HG02623 (cell line): ENCODE measurements around the gene TPPP.
"Not testable (repeated sequence)": the region's sequence is repeated elsewhere in the genome, so short reads cannot be mapped to it uniquely, and the experiment has no call there.

Experiments
- ATAC-seq: cut with Tn5 transposase; IDR thresholded peaks from one replicate; pipeline ENCODE4 v1.9.1; 2021; ENCODE audit warnings: moderate library complexity; ENCODE audit not compliant: unreplicated experiment

Gene TPPP

GRCh38 chr5:693271-694041 lies at the start of gene TPPP:
Gene TPPP (minus strand): TSS chr5:693352. CDS start chr5:678060, 15,292 bp downstream.
- ATAC-seq: peak; percentile 67

DNA sequence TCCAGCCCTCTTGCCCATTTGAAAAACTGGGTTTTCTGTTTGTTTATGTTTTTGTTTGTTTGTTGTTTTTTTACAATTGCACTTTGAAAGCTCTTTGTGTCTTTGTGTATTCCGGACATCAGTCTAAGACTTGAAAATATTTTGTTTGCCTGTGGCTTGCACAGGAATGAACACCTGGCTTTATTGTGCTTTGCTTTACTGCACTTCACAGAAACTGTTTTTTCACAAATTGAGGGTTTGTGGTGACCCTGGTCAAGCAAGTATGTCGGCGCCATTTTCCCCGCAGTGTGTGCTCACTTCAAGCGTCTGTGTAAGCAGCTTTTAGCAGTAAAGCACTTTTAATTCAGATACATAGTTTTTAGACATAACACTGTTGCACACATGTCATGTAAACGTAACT lies 49.1 kb upstream of the TPPP start:
- not testable (repeated sequence) for ATAC-seq

GRCh38 chr5:734145-734544 lies 41.0 kb upstream of the TPPP start:
- ATAC-seq: not testable (repeated sequence)

DNA sequence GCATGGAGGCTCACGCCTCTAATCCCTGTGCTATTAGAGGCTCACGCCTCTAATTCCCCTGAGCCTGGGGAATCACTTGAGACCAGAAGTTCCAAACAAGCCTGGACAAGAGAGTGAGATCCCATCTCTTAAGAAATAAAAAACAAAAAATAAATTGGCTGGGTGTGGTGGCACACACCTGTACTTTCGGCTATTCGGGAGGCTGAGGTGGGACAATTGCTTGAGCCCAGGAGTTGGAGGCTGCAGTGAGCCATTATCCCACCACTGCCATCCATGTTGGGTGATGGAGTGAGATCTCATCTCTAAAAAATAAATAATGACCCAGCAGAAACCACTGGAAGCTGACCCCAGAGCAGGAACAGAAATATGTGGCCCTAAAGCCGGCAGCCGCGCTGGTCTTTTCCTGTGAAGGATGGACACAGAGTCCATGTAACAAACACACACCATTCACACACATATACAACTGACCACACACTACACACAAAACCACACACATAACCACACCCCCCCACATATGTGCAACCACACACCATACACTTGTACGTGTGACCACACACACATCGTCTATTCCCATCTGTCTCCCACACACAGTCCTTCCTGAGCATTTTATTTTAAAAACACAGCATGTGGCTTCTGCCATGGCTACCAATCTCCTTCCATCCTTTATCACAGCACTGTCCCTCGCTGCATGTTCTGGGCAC lies 39.8 kb upstream of the TPPP start:
- not testable (repeated sequence) for ATAC-seq

- ATAC-seq: not testable (repeated sequence)
These were observed 36.1 kb upstream of the TPPP start for GRCh38 chr5:729225-729624.

DNA sequence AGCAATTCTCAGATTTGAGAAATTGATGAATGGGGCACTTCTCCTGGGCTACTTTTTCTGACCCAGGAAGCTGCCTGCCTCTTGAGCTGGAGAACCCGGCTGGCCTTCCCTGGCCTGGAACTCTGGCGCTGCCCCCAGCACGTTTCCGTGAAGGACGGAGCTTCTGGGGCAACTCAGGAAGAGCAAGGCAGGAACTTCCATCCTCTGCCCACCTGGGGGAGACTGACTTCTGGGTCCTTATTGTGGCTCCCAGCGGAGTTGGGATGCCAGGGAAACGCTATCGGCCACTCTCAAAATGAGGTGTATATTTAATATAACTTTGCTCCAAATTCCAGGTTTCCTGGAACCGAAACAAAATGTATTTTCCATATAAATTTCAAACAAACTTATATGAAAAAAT lies 33.9 kb upstream of the TPPP start:
- ATAC-seq: not testable (repeated sequence)

GRCh38 chr5:723865-724264 lies 30.7 kb upstream of the TPPP start:
- not testable (repeated sequence) for ATAC-seq

GRCh38 chr5:723309-723708 lies 30.2 kb upstream of the TPPP start:
- not testable (repeated sequence) for ATAC-seq

- ATAC-seq: not testable (repeated sequence)
These were observed 26.2 kb upstream of the TPPP start for GRCh38 chr5:719379-719778.

DNA sequence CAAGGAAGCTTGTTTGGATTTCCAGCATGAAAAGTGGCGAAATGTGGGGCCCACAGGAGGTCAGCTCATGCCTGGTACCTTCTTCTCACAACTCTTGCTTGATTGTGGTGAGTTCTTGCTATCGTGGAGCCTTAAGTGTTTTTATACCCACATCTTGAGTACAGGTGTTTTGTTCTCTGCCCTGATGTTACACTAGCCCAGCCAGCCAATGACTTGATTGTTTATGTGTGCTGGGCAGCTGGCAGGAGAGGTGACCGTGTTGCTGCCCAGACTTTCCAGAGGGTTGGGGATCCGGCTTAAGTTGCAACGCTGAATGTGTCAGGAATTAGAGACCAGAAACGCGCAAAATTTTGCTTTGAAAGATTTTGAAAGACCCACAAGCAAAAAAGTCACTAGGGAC lies 24.0 kb upstream of the TPPP start:
- no peak for ATAC-seq

DNA sequence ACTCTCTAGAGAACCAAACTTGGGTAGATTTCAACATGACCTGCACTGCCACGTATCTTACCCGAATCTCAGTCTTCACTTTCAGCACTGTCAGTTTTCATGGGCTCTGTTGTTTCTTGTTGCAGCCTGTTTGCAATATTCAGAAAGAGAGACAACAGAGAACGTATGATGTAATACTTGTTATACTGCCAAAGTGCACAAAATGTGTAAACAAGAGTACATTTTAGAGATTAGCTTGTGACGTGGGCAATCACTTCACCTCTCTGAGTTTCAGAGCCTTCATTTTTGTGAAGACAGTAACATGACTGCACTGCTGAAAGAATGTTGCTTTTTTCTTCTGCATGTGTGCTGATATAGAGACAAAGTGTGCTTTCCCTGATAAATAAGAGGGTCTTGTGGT lies 23.6 kb upstream of the TPPP start:
- not testable (repeated sequence) for ATAC-seq

DNA sequence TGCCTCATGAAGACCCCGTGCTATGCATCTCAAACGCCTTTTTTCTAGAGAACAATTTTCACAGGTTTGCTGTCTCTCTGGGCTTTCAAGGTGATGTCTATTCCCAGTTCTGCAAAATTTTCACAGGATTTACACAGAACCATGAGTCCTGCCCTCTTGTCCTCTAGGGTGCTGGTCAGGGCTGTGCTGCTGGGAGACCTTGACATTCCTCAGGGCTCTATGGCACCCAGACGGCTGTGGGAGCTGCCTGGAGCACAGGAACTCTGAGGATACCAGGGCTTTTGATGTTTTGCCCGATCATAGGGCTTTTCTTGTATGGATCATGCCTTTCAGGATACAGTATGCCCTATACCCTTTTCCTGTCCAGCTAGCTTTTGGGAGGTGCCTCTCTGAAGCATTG lies 22.5 kb upstream of the TPPP start:
- ATAC-seq: not testable (repeated sequence)

- ATAC-seq: not testable (repeated sequence)
These were observed 21.3 kb upstream of the TPPP start for GRCh38 chr5:714215-715118.

DNA sequence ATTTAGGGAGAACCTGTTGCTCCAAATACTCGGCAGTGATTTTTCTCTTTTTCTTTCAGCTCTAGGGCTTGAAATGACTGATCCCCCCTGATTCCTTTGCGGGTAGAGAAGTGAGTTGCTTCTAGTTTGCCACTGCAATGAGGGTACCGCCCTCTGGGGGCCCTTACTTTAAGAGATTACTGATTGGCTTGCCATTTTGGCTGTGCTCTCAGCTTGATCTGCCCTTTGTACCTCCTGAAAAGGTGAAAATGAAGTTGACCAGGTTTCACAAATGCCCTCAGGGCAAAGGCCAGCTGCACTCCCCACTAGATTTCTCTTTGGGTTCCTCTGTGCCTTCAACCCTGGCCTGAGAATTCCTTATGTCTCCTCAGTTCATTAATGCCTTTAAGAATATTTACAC lies 20.5 kb upstream of the TPPP start:
- ATAC-seq: not testable (repeated sequence)

GRCh38 chr5:708848-709517 lies 15.8 kb upstream of the TPPP start:
- ATAC-seq: not testable (repeated sequence)

DNA sequence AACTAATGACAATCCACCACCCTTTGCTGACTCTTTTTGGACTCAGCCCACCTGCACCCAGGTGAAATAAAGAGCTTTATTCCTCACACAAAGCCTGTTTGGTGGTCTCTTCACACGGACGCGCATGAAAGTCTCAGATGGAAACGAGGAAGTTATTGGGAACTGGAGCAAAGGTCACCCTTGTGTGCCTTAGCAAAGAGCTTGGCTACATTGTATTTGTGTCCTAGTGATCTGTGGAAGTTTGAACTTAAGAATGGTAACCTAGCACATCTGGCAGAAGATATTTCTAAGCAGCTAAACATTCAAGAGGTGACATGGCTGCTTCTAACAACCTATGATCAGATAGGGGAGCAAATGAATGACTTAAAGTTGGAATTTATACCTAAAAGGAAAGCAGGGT lies 15.2 kb upstream of the TPPP start:
- ATAC-seq: not testable (repeated sequence)

GRCh38 chr5:706127-706526 lies 13.0 kb upstream of the TPPP start:
- ATAC-seq: not testable (repeated sequence)

DNA sequence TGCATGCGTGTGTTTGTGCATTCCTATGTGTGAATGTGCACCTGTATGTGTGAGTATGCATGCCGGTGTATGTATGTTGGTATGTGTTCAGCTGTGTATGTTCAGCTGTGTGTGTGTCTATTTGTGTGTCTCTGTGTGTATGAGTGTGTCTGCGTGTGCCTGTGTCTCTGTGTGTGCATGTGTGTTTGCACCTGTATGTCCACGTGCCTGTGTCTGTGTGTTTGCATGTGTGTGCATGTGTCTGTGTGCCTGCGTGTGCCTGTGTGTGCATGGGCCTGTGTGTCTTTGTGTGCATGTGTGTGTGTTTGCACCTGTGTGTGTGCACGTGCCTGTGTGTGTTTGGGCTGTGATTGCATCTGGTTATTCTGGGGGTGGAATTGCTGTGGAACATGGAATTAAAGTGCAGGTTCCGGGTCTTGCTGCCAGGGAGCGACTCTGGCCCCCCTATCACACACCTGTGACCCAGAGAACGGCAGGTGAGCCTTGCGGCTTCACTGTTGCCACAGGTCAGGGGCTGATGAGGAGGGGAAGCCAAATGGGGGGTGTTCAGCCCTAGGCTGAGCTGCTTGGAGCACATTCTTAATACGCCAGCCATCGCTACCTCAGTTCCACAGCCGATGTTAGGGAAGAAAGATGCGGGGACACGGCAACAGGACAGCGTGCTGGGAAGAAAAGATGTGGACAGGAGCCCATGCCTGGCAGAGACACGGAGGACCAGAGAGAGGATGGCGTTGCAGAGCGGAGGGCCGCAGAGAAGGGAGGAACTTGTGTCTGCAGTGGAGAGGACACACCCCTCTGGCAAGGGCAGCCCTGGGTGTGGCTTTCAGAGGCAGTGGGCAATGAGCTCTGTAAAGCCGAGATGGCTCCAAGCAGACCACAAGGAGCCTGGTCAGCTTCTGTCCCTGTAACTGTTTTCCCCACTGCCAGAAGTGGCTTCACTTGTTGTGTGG lies 3.9 kb upstream of the TPPP start:
- ATAC-seq: not testable (repeated sequence)

DNA sequence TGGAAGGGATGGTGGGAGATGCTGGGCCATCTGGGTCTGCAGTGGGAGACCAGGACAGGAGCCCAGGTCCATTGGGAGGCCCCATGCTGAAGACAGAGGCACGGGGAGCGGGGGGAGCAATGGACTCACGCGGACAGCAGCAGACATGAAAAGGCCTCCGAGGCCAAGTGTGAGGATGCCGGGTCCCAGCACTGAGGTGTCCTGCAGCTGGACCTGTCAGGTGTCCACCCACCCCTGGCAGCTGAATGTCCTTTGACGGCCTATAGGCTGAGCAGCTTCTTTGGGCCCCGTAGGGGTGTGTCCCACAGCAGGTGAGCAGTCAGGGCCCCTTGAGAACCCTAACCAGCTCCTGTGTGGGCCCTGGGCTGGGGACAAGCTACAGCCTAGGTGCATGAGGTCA lies 3.0 kb upstream of the TPPP start:
- not testable (repeated sequence) for ATAC-seq
